Measurements from ENCODE around the gene TMEM100.

Gene TMEM100

DNA sequence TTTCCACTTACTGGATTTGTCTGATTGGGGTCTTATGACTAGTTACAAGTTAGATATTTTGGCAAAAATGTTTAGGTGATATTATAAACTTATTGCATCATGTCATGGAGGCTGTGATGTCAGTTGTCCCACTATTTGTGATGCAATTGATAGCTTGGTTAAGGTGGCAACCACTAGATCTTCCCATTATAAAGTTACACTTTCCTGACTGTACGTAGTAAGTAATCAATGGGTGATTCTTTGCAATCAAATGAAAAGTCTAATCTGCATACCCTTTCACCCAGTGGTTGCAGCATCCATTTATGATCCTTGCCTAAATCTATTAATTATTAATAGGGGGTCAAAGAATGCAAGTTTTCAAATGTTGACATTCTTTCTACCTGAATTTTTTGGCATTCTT is 23.8 kb upstream of the TMEM100 start:
- no peak overlapping the region for H3K27ac ChIP-seq
- H3K4me3 ChIP-seq: no peak overlapping the region

DNA sequence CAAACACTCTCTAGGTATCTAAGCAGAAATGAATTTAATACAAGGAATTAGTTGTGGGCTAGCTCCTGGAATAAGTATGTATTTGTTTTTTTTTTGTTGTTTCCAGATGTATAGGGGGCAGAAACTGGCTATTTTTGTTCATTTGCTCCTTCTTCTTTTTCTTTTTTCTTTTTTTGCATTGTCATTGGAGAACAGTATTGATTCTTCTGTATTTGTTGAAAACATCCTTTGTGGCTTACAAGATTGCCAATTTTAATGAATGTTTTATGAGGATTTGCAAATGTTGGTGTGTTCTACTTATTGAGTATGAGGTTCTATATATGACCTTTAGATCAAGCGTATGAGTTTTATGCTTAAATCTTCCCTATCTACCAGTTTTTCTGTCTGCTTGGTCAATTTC is 22.6 kb upstream of the TMEM100 start:
- no peak overlapping the region for H3K4me3 ChIP-seq
- no peak overlapping the region for H3K27ac ChIP-seq

DNA sequence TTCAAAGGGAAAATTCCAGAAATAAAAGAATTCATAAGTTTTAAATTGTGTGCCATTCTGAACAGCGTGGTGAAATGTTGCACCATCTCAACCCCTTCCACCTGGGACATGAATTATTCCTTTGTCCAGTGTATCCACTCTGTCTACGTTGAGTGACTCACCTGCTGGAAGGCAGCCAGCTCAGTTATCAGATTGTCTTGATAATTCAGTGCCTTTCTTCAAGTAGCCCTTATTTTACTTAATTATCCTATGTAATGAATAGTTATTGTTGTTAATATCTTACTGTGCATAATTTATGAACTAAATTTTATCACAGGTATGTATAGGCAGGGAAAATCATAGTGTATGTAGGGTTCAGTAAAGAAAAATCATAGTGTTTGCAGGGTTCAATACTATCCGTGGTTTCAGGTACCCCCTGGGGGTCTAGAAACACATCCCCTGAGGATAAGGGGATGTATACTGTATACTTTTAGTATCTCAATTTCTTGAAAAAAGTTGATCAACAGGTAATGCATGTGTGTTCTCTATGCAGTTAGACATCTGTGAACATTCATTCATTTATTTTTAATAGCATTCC is 20.5 kb upstream of the TMEM100 start:
- Histone ChIP-seq H3K4me3 (no peak overlapping the region), H3K27ac (no peak overlapping the region)

DNA sequence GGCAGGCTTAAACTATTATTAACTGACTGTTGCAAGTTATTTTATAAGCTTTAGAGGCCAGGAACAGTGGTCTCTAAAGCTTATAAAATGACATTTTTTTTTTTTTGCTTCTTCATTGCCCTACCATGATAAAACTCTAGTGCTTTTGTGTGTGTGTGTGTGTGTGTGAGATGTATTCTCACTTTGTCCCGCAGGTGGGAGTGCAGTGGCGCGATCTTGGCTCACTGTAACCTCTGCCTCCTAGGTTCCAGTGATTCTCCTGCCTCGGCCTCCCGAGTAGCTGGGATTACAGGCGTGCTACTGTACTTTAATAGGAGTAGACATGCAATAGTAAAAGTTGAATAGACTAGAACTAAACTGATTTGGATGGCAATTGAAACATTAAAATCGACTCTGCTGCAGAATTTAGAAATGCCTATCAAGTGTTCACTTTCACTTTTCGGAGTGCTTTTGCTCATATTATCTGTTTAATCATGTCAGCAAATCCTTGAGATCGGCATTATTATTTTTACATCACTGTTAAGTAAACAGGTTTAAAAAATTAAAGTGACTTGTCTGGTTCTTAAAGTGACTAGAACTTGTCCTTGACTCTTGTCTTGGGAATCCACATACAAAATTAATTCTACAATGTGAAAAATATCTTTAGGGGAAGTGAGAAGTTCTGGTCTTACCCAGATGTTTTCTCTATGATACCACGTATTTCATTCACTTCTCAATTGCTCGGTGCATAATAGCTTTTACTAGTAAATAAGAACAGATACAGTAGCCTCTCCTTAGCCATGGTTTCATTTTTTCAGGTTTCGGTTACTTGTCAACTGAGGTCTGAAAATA is 19.8 kb upstream of the TMEM100 start:
- Histone ChIP-seq H3K4me3 (no peak overlapping the region), H3K27ac (no peak overlapping the region)

DNA sequence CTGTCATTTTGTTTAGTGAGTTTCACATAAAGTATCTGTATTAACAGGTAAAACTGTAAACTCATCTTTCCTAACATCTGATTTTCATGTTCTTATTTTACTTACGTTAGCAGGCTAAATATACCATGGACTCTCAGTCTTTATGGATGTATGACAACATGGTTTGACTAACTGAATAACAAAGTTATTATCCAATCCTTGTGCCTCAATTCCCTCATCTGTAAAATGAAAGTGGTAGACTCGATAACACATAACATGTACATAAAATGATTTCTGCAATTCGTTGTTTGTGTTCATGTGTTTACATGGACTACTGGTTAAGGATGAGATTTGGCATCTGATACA is 18.7 kb upstream of the TMEM100 start:
- no peak overlapping the region for H3K27ac ChIP-seq

DNA sequence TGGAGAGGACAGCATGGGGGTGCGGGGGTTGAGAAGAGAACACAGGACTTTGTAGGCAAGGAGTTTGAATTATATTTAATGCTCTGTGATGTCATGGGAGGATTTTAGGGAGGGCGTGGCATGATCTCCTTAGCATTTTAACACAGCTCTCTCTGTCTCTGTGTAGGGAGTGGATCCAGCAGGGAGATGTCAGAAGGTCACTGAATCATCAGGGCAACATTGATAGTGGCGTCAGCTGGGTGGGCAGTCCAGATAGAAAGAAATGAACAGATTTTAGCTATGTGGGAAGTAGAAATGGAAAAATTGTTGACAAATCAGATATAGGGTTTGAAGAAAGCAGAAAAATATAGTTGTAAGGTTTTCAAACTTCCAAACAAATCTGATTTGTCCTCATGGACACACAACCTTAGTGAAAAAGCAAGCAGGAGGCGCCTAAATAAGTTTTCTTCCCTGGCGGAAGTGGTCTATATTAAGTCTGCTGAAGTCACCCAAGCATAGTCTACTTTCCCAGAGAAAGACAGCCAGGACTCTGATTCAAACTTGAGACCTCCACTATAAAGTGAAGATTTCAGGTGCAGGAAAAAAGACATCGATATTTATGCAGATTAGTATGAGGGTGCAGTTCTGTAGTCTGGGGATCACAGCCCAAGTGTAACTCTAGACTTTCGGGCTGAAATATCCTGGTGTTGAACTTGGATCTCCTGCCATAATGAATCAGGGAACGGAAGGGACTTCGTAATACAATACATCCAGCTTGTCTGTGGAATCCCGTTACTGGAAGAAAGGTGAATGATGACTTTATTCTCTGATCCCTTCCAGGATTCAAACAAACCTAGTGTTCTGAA is 18.1 kb upstream of the TMEM100 start:
- Histone ChIP-seq H3K27ac (no peak overlapping the region), H3K4me3 (no peak overlapping the region)

More for the DNA sequence above, 18.7 kb upstream of the TMEM100 start:
- no peak overlapping the region for H3K4me3 ChIP-seq

DNA sequence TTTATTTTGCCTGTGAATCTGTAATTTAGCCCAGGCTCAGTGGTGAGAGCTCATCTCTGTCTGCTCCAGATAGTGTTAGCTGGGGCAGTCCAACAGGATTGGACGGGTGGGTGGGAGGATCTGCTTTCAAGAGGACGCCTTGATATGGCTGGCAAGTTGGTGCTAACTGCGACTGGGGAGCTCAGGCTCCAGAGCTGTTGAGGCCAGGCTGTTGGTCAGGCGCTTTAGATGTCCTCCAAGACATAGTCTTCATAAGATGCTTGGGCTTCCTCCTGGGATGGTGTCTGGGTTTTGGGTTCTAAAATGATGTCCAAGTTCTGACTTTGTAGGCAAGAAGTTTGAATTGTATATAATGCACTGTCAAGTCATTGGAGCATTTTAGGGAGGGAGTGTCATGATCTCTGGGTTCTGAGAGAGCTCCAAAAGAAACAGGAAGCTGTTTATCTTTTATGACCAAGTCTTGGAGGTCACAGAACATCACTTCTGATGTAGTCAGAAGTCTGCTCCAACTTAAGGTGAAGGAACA is 15.4 kb upstream of the TMEM100 start:
- no peak overlapping the region for H3K4me3 ChIP-seq
- no peak overlapping the region for H3K27ac ChIP-seq

DNA sequence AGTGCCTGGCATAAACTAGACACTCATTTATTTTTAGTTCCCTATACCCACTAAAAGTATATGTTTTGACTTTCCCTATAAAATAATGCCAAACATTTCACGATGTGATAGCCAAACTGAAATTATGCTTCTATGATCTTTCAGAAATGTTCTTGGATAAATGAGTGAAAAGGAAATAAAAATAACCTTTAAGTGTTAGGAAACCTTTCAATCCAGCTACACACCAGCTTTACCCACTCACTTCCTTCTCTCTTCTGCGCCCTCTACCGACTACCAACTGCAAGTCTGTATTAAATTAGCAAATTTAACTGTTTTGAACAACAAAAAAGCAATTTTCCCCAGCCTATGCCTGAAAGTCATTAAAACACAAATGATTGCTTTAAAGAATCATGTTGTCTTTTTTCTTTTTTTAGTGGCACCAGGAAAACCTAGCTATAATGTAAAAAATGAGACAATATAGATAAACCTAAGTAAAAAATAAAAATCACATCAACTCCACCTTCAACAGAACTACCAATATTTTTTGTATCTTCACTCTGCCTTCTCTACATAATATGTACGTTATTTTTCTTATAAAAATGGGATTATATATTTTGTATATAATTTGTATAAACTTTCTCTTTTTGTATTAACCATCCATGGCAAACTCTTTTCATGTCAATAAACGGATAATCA is 13.2 kb upstream of the TMEM100 start:
- H3K27ac ChIP-seq: no peak overlapping the region
- no peak overlapping the region for H3K4me3 ChIP-seq

DNA sequence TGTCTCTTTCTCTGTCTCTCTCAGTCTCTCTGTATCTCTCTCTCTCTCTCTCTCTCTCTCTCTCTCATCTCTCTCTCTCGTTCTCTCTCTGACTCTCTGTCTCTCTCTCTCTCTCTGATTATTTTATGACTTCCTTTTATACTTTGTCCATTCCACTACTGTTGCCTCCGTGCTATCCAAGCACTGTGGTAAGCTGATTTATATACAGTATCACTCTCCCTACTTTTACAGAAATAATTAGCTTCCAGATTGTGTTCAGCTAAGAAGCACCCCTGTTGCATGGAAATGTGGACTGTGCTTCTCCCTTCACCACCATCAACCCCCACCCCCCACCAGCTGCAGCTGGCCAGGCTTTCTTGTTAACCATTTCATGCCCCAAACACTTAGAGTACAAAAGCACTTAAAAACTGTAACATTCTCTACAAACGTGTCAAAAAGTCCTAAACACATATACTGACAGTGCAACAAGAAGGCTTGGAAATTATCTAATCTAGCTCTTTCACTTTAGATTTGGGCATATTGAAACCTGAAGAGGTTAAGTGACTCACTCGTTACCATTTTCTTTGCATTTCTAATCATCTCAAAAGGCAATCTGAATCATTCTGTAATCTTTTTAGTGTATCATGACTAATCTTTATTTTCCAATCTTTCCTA is 11.6 kb upstream of the TMEM100 start:
- H3K27ac ChIP-seq: no peak overlapping the region
- H3K4me3 ChIP-seq: no peak overlapping the region

DNA sequence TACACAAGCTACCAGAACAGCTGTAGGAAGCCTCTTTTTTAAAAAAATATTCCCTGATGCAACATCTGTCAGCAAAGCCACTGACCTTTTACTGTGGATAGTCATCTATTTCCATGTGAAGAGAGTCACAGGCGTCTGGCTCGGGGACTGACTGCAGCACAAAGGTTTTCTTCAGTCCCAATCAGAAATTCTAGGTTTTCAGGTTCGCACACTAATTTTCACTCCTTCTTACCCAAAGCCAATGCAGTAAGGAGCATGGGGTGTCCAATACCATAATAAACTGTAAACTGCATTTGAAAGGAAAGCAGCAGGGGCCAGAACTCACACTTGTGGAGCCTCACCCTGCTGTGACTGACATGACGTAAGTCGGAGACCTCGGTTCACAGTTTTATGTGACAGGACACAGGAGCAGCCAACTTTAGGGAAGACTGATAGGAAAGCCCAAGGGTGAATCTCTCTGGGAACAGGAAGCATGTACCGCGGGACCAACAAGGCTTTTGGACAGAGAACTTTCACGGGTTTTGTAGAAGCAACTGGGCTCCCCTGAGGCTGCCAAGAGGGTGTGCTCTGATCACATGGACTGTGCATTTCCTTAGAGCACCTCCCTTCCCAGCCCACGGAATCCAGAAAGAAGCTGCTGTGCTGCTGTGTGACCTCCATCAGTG is 9.1 kb upstream of the TMEM100 start:
- peak overlapping the region in 13 of 21 experiments; percentile 18 to 68 (median 43) for H3K27ac ChIP-seq
- H3K4me3 ChIP-seq: peak overlapping the region in 1 of 7 experiments; percentile 0

DNA sequence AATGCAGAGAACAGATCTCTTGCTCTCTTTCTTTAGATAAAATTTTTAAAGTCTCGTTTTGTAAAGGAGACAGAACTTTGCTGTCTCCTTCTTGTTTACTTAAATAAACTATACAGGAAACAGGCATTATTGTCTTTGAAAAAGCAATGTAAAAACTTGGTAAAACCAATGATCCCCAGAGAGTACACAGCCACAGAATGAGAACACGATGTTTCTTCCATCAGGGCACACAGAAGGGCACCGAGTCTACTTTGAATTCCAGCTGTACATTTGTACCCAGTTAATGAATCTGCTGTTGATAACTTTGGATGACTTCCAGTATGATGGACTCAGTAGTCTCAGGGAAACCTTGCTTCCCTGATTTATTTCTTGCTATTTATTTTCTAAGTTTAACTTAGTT is 8.1 kb upstream of the TMEM100 start:
- H3K4me3 ChIP-seq: no peak overlapping the region
- H3K27ac ChIP-seq: peak overlapping the region in 2 of 21 experiments; percentile 53 to 68

DNA sequence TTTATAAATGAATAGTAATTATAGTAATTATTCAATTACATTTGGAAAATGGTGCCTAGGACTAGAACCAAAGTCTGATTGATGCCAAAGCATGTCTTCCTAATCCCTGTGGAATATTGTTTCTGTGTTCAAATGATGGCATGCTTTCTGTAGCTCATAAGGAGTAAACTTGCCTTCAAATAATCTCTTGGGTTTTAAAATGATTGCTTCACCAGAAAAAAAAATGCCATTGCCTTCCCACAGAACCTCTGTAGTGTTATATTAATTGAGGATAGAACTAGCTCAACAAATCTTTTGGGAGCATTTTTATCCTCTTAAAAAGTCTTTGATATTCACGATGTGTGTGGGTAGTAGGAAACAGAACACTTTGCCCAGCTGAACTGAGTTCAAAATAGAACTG is 7.7 kb upstream of the TMEM100 start:
- no peak overlapping the region for H3K4me3 ChIP-seq
- H3K27ac ChIP-seq: peak overlapping the region in 1 of 21 experiments; percentile 68

DNA sequence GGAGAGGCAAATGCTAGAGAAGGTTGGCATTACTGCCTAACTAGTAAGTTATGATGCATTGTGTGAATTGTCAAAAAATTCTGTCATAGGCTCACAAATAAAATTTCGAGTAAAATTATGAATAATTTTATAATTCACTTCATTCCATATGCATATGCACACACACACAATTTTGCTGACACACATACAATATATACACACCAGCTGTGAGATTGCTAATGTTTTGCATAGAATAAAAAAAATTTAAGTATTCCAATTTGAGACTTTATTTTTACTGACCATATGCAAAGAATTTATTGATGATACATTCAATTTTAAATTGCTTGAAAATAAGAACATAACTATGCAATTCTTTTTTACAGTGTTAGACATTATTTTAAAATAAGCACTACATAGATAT is 6.8 kb upstream of the TMEM100 start:
- Histone ChIP-seq H3K4me3 (no peak overlapping the region), H3K27ac (no peak overlapping the region)

DNA sequence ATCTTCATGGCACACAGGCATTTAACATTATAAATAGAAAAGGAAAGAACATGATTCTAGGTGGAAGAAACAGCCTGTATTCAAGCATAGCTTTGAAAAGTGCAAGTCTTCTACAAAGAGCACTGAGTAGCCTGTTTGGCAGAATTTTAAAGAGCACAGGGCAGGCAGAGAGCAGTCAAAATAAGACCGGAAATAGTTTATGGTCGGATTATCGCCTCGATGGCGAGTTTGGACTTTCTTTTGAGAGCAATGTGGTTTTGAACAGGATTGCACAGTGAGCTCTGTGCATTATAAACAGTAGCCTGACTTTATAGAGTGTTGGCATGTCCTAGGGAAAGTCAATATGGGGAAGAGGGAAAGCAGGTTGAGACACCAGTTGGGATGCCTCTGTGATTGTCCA is 6.2 kb upstream of the TMEM100 start:
- Histone ChIP-seq H3K27ac (no peak overlapping the region), H3K4me3 (no peak overlapping the region)

DNA sequence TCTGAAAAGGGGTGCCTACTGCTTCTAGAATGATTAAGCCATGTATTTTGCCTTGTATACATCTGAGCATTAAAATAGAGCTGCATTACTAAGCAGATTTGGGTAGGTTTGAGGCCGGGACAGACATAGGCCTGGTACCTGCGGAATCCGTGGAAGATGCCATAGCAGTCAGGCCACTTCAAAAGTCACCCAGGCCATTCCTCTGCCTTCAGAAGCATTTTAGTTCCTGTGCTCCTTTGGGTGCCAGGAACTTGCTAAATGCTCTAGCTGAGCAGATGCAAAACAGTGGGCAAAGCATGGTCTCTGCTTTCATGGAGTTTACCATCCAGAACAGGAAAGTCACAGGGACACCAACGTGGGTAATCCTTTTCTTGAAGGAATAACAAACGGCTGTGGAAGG is 5.7 kb upstream of the TMEM100 start:
- Histone ChIP-seq H3K4me3 (no peak overlapping the region), H3K27ac (no peak overlapping the region)

DNA sequence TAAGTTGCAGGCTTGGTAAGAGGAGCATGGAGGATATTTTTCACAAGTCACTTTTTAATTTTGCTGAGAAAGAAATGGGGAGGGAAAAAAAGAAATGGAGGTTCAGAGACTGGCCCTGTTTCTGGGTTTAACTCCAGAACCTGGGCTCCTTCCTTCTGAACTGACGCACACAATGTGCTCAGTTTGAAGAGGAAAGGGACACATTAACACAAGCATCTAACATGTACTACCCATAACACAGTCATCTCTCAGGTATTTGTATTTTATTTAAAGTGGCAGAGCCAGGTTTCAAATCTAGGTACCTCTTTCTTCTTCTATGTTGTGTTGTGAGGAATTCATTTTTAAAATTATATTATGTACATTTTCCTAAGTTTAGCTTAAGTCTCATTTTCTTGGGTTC is 5.3 kb upstream of the TMEM100 start:
- no peak overlapping the region for H3K4me3 ChIP-seq
- no peak overlapping the region for H3K27ac ChIP-seq

DNA sequence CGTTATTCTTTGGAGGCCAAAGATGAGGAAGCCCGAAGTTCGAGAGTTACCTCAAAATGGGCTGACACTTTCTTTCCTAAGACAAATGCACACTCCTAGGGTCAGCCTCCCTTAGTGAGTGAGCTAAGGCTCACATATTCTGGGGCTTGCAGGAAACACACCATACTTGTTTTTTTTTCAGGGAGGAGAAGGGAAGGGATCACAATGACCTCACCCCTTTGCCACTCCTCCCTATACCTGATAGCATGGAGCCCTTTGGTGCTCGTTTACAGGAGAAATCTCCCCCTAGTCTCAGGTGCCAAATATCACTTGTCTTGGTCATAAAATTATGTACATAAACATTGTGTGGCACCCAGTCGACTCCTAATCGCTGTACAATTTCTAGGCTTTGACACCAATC is 4.6 kb upstream of the TMEM100 start:
- Histone ChIP-seq H3K27ac (no peak overlapping the region), H3K4me3 (no peak overlapping the region)

DNA sequence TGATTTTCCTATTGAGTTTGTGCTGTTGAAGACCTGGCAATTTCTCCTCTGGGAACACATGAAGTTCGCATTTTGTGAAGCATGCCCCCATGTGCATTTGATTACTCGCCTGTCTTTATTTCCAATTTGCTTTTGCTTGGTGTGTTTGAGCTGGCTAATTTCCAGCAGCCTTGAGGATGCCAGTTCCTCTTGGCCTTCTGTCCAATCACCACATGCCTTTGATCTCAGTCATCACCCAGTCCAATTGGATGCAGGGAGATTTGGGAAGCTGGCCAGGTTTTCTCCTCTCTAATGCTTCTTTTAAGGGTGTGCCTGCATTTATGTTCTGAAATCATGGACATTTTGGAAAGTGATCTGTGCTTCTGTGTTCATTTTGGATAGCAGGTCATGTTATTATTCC is 3.8 kb upstream of the TMEM100 start:
- H3K4me3 ChIP-seq: no peak overlapping the region
- H3K27ac ChIP-seq: peak overlapping the region in 3 of 21 experiments; percentile 15 to 43 (median 23)

DNA sequence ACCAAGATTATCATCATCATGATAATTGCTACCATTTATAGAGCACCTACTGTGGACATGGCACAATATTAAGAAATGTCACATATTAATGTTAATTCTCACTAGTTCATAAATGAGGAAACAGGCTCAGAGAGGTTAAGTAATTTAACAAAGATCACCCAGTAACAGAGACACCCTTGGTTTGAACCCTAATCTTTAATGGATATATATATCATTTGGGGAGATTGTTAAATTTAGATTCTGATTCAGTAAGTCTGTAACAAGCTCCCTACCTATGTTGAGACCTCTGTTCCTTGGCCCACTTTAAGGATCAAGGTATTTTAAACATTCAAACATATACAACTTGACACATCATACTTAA is 804 bp upstream of the TMEM100 start:
- H3K4me3 ChIP-seq: peak overlapping the region in 1 of 7 experiments; percentile 15

More for the DNA sequence above, 804 bp upstream of the TMEM100 start:
- H3K27ac ChIP-seq: peak overlapping the region in 3 of 21 experiments; percentile 1 to 84 (median 64)
